Stimulated activated CD8-positive, alpha-beta memory T cell treated with anti-CD3 and anti-CD28 coated beads, Interleukin-2, amount 100 ng/mL, for 1 hour (primary cell): Measurements from ENCODE around the gene EHBP1L1.
A peak's percentile ranks its signal among the peaks of the same experiment; 100 is the strongest.

ENCODE experiments used
- DNase-seq, 2 donors: peaks; one replicate each; pipeline ENCODE4 v3.0.0-alpha.2; 2020; ENCODE audit warnings: low read depth in 2 of 2

EHBP1L1 gene

DNA sequence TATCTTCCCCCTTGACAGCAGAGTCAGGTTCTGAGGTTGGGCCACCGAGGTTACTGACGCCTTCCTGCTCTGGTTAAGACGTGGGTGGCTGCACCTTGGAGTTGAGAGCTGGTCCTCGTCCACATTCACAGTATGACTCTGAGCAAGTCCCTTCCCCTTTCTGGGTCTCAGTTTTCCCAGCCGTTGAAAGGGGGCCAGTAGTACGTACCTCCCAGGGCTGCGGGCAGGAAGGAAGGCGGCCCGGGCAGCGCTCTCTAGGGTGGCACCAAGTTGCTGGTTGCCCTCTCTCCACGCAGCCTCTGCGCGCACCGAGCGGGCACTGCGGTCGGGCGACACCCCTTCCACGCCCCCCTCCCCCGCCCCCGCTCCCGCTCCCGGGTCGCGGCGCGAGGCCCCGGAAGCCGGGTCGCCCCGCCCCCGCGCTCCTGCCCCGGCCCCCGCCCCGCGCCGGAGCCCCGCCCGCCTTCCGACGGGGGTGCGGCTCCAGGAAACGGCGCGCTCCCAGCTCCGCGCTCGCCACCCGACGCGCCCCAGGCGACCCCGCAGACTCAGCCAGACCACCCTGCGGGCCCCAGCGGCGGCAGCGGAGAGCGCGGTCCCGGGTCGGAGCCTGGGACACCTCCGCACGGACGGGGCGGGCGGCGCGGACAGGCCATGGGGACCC is at the start of gene EHBP1L1:
Gene EHBP1L1, plus strand, starts transcription at position 486 of the 664 bp plus-strand sequence. CDS start 250 bp downstream, outside the sequence.
- peak; percentile 43 to 65 for DNase-seq

DNA sequence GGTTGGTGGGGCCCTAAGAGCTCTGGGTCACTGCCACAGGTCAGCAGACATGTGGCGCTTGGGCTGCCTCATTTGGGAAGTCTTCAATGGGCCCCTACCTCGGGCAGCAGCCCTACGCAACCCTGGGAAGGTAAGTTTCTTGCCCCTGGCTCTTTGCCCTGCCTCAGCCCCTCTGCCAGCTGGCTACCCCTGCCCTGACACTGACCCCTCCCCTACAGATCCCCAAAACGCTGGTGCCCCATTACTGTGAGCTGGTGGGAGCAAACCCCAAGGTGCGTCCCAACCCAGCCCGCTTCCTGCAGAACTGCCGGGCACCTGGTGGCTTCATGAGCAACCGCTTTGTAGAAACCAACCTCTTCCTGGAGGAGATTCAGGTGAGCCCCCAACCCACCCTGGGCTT is 49.1 kb upstream of the EHBP1L1 start:
- no peak for DNase-seq

DNA sequence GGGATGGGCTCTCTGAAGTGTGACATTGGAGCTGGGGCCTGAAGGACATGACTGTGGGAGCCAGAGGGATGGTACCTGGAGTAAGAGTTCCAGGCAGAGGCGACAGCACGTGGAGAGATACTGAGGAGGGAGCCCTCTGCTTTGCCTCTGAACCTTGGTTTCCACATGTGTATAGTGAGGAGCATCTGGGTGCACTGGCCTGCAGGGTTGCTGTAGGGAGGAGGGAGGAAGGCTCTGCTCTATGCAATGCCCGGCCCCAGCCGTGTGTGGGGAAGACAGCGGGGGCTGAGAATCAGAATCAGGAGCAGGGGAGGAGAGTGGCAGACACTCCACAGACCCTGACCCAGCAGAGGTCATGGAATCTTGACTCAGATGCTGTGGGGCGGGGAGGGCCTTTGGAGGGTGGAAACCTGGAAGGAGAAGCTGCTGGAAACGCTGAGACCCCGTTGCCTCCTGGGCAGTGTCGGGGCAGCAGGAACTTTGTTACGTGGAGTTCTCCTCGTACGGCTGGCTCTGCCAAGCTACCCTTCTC is 47.0 kb upstream of the EHBP1L1 start:
- no peak for DNase-seq

DNA sequence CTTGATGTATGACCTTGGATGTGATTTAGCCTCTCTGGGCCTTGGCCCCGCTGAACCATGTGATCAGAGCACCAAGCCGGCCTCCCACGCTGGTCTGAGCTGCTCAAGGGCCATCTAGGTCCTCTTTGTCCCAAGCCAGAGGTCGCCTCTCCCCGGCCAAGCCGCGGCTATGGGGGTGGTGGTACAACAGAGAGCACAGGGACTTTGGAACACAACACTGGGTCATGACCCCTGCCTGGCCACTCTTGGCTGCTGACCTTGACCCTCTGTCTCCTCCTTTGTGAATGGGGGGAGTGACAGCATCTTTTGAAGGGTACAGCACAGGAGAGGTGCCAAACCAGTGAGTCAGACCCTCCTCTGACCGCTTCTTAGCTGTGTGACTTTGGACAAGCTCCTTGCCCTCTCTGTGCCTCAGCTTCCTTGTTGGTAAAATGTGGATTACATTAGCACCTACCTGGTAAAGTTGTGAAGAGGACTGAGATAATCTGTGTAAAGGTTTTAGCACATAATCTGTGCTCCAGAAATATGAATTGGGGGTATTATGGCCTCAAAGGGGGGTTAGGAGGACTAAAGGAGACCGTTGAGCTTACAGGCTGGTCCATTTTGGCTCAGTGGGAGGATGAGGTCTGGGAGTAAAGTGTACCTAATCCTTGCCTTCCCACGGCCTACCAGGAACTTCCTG is 46.2 kb upstream of the EHBP1L1 start:
- DNase-seq = no peak

DNA sequence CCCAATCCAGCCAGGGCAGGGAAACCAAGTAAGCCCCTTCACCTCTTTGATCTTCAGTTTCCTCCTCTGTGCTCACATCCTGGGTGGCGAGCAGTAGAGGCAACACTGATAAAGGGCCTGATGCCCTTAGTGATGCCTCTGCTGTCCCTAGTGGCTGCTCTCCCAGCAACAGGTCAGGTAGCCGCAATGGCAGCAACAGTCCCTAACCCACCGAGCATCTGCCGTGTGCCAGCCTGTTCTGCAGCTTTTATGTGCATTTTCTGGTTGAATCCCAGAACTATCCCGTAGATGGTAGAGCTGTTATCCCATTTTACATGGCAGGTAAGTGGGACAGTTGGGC is 45.7 kb upstream of the EHBP1L1 start:
- DNase-seq = no peak

DNA sequence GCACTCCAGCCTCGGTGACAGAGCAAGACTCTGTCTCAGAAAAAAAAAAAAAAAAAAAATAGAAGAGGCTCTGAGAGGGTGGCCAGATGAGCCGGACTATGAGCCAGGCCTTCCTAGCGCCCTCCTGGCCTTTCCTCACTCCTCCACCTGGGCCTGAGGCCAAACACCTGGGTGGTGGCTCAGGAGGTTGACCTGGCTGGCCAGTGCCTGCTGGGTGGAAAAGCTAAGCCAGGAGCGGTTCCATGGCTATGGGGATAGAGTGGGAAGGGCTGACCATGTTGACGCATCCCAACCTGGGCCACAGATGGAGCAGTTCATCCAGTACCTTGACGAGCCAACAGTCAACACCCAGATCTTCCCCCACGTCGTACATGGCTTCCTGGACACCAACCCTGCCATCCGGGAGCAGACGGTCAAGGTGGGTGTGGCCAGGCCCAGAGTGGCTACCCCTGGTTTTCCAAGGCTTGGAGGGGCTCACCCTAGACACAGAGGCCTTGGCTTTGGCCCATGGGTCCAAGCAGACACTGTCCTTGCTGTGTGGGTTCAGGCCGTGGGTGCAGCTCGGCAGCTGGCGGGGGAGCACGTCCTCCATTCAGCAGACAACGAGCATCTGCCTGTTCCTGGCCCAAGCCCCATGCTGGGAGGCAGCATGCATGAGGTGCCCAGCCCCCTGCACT is 43.3 kb upstream of the EHBP1L1 start:
- DNase-seq = no peak

DNA sequence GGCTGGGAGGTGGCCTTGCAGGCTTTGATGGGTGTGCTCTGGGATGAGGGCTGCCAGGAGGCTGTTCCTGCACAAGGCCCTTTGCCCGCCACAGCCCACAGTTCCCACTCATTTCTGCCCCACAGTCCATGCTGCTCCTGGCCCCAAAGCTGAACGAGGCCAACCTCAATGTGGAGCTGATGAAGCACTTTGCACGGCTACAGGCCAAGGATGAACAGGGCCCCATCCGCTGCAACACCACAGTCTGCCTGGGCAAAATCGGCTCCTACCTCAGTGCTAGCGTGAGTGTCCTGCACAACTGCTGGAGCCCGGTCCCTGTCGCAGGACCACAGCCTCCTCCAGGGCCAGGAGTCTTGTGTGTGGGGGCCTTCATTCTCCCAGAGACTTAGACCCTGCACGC is 40.8 kb upstream of the EHBP1L1 start:
- no peak for DNase-seq

DNA sequence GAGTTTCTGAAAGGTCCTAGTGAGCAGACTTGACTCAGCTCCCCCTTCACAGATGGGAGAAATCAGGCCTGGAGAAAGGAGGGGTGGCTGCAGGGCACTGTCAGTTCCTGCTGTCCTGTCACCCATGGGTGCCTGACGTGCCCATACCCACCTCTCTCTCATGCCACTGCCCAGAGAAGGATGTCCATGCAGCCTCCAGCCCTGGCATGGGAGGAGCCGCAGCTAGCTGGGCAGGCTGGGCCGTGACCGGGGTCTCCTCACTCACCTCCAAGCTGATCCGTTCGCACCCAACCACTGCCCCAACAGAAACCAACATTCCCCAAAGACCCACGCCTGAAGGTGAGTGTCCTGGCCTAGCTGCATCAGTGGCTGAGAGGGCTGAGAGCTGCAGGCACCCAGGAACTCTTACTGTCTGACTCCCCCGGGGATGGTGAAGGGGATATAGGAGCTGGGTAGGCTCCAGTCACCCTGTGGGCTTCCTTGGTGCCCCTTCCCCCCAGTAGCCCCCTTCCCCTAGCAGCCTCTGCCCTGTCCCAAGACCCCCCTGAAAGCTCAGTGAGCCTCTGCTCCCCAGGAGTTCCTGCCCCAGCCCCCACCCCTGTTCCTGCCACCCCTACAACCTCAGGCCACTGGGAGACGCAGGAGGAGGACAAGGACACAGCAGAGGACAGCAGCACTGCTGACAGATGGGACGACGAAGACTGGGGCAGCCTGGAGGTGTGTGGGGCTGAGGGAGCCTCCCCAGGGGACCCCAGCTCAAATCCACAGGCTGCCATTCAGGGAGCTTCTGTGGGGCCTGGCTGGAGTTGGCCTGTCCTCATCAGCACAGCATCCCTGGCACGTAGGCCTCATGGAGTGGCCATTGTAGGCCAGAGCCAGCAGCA is 39.2 kb upstream of the EHBP1L1 start:
- DNase-seq = no peak

DNA sequence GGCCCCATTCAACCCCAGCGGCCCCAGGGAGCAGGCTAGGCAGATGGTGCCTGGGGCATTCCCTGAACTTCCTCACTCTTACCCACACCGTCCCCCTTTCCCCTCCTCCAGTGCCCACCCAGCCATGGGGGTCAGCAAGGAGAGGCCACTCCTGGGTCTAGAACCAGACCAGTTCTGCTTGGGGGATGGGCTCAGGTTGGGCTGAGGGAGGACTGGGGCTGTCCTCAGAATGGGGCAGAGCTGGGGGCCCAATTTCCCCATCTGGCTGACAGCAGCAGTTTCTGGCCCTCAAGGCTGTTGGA is 38.6 kb upstream of the EHBP1L1 start:
- no peak for DNase-seq

DNA sequence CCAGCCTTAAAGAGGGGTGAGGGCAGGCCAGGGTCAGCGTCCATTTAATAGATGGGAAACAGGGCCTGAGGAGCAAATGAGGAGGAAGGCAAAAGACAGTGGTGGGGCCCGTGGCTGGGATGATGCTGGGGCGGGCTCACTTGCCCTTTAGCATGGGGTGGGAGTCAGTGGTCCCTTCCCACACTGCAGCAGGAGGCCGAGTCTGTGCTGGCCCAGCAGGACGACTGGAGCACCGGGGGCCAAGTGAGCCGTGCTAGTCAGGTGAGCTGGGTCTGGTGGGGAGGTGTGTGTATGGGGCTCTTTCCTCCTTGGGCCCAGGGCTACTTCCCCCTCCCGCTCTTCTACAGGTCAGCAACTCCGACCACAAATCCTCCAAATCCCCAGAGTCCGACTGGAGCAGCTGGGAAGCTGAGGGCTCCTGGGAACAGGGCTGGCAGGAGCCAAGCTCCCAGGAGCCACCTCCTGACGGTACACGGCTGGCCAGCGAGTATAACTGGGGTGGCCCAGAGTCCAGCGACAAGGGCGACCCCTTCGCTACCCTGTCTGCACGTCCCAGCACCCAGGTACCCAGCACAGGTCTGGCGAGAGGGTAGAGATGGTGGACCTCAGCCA is 38.1 kb upstream of the EHBP1L1 start:
- no peak for DNase-seq

DNA sequence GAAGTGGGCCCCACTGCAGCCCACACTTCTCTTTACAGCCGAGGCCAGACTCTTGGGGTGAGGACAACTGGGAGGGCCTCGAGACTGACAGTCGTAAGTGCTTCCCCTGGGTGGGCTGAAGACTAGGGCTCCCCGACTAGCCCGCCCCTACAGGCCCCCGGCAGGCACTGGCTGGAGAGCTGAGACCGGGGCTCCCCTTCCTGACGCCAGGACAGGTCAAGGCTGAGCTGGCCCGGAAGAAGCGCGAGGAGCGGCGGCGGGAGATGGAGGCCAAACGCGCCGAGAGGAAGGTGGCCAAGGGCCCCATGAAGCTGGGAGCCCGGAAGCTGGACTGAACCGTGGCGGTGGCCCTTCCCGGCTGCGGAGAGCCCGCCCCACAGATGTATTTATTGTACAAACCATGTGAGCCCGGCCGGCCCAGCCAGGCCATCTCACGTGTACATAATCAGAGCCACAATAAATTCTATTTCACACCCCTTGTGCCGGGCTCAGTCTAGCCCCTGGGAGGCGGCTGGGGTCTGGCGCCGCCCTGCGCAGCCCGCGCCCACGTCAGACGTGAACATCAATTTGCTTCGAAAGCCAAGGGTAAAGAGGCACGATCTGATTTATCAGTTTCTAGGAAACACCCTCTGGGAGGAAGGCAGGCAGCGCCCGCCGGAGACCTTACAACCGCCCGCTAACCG is 37.5 kb upstream of the EHBP1L1 start:
- no peak for DNase-seq

DNA sequence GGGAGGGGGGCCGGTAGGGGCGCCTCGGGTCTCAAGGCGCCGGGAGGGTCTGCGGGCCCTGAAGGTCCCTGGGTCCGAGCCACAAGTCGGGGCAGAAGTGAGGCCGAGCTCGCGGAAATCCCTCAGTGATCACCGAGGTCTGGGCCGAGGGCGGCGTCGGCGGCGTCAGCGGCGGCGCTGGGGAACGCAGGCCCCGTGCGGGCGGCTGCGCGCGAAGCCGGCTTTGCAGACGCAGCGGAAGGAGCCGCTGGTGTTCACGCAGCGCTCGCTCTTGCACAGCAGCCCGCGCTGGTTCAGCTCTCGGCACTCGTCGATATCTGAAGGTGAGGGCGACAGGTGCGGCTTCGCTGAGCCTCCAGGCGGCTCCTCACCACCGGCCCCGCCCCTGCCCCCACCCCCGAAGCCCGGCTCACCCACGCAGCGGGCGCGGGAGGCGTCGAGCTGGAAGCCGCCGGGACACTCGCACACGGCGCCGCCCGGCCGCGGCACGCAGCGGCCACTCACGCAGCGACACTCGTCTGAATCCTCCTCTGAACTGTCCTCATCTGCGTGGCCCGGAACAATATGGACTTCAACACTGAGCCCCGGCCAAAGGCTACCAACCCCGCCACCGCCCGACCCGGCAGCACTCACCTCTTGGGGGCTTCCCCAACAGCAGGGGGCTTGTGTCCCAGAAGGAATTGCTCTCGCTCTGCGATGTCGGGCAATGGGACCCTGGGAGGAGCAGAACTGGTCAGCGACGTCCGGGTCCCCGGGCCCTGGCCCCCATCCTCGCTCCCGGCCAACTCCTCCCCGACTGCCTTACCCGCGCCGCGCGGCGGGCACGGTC is 36.7 kb upstream of the EHBP1L1 start:
- DNase-seq = no peak

DNA sequence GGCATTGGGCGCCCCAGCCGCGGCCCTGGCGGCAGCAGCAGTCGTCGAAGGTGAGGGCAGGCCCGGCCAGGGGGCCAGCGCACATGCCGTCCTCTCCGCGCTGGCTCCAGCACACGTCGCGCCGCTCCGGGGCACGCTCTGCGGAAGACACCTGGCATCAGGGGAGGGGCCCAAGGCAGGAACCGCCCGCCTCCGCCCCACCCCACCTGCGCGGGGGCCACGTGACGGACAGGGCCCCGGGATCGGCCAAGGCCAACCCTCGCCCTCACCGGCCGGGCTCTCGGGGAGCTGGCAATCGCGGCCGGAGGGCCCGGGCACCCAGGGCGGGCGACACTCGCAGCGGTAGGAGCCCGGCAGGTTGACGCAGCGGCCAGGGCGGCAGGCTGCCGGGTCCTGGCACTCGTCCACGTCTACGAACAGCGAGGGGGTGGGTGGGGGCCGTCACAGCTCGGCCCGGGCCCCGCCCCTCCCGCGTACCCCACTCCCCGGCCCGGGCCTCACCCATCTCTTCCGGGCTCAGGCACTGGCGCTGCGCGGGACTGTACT is 36.0 kb upstream of the EHBP1L1 start:
- no peak for DNase-seq

DNA sequence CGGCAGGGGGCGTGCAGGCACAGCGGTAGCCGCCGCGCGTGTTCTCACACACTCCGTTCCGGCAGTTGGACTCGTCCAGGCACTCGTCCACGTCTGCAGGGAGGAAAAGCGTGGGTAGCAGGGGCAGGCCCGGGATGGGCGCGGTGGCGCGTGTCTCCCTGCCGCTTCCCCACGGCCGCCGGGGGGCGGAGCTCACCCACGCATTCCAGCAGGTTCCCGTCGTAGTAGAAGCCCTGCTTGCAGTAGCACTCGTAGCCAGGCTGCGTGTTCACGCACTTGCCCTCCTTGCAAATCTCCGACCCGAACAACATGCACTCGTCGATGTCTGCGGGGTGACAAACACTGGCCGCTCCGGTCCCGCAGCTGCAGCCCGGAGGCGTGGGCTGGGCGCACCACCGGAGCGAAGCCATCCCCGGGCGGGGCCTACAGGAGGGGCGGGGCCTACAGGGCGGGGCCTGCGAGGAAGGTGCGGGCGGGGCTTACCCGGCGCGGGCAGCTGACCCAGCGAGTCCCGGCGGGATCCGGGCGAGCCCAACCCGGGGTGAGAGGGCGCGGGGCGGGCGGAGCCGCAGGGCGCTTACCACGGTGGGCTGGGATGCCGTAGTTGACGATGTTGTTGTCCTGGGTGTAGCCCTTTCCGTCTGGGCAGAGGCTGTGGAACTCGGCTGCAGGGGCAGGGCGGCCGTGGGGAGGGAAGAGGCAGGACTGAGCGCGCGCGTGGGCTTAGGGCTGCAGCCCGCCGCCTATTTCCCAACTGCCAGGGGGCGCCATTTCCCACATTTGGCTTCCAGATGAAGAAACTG is 35.4 kb upstream of the EHBP1L1 start:
- peak; percentile 64 to 78 for DNase-seq

DNA sequence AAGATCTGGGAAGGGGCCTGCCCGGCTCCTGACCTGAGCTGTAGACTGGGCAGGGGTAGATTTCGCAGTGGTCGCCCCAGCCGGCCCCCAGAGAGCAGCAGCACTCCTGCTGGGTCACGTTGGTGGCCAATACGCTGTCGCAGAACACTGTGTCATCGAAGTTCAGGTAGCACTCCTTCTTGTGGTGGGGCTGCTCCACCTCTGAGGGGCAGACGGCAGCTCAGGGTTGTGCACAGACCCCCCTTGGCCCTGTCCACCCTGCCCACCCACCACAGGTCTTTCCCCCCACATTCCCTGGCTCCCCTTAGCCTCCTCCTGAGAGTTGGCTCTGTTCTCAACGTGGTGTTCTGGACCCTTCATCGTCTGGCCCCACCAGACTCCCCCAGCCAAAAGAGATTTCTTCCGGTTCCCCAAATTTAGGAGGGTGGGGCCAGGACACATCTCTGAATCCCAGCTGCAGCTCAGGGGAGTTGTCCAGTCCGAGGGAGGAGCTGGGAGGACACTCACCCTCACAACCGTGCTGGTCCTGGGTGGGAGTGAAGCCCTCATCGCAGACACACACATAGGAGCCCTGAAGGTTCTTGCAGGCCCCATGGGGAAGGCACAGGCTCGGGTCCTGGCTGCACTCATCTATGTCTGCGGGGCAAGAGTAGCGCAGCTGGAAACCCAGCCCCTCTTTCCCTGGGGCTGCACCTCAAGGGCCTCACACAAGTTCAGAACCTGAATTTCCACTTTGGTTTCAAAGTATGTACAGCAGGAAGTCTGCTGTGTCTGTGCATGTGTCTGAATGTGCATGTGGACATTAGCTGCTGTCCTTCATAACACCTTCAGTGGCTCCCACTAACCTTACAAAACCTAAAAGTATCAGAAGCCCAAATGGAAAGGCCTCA is 34.5 kb upstream of the EHBP1L1 start:
- no peak for DNase-seq

DNA sequence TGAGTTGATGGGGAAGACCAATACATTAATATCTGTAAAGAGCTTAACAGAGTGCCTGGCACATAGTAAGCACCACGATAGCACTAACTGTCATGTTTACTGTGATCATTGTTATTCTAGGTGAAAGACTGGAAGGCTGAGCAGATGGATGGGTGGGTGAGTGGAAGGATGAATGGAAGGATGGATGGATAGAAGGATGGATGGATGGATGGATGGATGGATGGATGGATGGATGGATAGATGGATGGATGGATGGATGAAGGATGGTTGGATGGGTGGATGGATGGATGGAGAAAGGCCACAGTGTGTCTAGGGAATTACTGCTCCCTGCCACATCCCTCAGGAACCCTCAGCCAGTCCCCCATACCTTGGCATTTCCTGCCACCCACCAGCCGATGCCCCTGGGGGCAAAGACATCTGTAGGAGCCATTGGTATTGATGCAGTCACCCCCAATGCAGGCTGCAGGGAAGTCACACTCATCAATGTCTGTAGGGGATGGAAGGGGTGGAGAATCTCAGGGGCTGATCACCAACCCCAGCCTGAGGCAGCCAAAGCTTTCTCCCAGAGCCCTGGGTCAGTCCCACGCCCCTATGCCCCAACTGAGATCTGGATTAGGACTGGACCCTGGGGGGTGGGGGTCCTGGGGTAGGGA is 33.0 kb upstream of the EHBP1L1 start:
- DNase-seq = no peak

DNA sequence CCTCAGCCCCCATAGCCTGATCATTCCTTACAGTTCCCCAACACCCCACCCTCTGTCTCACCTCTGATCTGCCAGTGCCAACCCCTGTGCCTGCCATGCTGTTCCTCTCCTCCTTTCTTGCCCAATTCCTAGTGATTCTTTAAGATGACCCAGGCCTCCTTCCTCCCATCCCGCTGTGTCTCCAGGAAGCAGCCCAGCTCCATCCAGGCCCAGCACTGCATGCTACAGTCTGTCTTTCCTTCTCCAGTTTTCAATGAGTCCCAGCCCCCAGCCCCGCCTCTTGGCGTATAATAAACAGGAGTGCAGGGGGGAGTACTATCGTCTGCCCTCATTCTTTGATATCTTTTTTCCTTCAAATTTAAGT is 30.0 kb upstream of the EHBP1L1 start:
- DNase-seq = no peak
